Neuronal stem cell (in vitro differentiated cells): ENCODE data around the gene SNRNP200.

Experiments used
- DNase-seq: peaks from one replicate; pipeline ENCODE4 v3.0.0-alpha.2; 2013; ENCODE audit warnings: low spot score
- H2AFZ ChIP-seq: one replicate; pipeline ENCODE4 v1.6.1; 2013; ENCODE audit warnings: mild to moderate bottlenecking, low read length, inconsistent platforms
- H2AK5ac ChIP-seq: 2 replicates; pipeline ENCODE4 v1.6.1; 2013; ENCODE audit warnings: low read depth, mild to moderate bottlenecking, inconsistent platforms, low read length, moderate library complexity, mixed read lengths
- H2BK120ac ChIP-seq: 2 replicates; pipeline ENCODE4 v1.6.1; 2013; ENCODE audit warnings: low read depth, mild to moderate bottlenecking, inconsistent platforms, low read length, moderate library complexity, mixed read lengths
- H2BK12ac ChIP-seq: one replicate; pipeline ENCODE4 v1.6.1; 2013; ENCODE audit warnings: low read length, inconsistent platforms
- H2BK15ac ChIP-seq: 2 replicates; pipeline ENCODE4 v1.6.1; 2013; ENCODE audit warnings: mild to moderate bottlenecking, low read length, inconsistent platforms, mixed read lengths
- H2BK5ac ChIP-seq: one replicate; pipeline ENCODE4 v1.6.1; 2013; ENCODE audit warnings: inconsistent platforms, mild to moderate bottlenecking, low read length, moderate library complexity
- H3K14ac ChIP-seq: one replicate; pipeline ENCODE4 v1.6.1; 2013; ENCODE audit warnings: low read length, inconsistent platforms
- H3K18ac ChIP-seq: 2 replicates; pipeline ENCODE4 v1.6.1; 2013; ENCODE audit warnings: low read length, inconsistent platforms
- H3K23ac ChIP-seq: 2 replicates; pipeline ENCODE4 v1.6.1; 2013; ENCODE audit warnings: low read depth, mild to moderate bottlenecking, mixed read lengths, low read length, inconsistent platforms; ENCODE audit not compliant: poor library complexity
- H3K27ac ChIP-seq: replicated peaks from 3 replicates; pipeline ENCODE4 v1.5.1; 2013; ENCODE audit warnings: low read length, inconsistent platforms
- H3K27me3 ChIP-seq, 3 experiments: 2 replicates each; pipeline ENCODE4 v1.6.1; 2013; ENCODE audit warnings: low read length in 3 of 3, mild to moderate bottlenecking in 2 of 3, inconsistent platforms in 1 of 3, low read depth in 1 of 3, mixed read lengths in 1 of 3, moderate library complexity in 1 of 3; ENCODE audit not compliant: control insufficient read depth in 3 of 3, insufficient read depth in 3 of 3
- H3K36me3 ChIP-seq, 2 donors: replicated peaks in 1 of 2; 2 replicates each; pipeline ENCODE4 v1.6.1; 2013; ENCODE audit warnings: low read length in 2 of 2; ENCODE audit not compliant: control insufficient read depth in 2 of 2, insufficient read depth in 2 of 2
- H3K4ac ChIP-seq: 2 replicates; pipeline ENCODE4 v1.6.1; 2013; ENCODE audit warnings: inconsistent platforms, mild to moderate bottlenecking, low read length, moderate library complexity
- H3K4me1 ChIP-seq, 2 donors: 1 replicate in 1 of 2; 2 replicates in 1 of 2; pipeline ENCODE4 v1.6.1; 2013; ENCODE audit warnings: low read length in 2 of 2, low read depth in 1 of 2; ENCODE audit not compliant: control insufficient read depth in 2 of 2, insufficient read depth in 1 of 2
- H3K4me2 ChIP-seq: one replicate; pipeline ENCODE4 v1.6.1; 2013; ENCODE audit warnings: mild to moderate bottlenecking, low read length, inconsistent platforms; ENCODE audit not compliant: insufficient read depth, poor library complexity, severe bottlenecking
- H3K4me3 ChIP-seq, 2 donors: 2 replicates each; pipeline ENCODE4 v1.5.1; 2013; ENCODE audit warnings: low read length in 2 of 2, mild to moderate bottlenecking in 2 of 2, inconsistent platforms in 1 of 2, moderate library complexity in 1 of 2
- H3K79me1 ChIP-seq: one replicate; pipeline ENCODE4 v1.6.1; 2013; ENCODE audit warnings: low read depth, mild to moderate bottlenecking, inconsistent platforms, low read length, moderate library complexity
- H3K9ac ChIP-seq: one replicate; pipeline ENCODE4 v1.6.1; 2013; ENCODE audit warnings: mild to moderate bottlenecking, low read depth, low read length, inconsistent platforms; ENCODE audit not compliant: poor library complexity
- H3K9me3 ChIP-seq, 2 donors: replicated peaks in 1 of 2; 2 replicates each; pipeline versions ENCODE3 to v1.6.1; 2013; ENCODE audit warnings: low read length in 2 of 2, mild to moderate bottlenecking in 2 of 2, inconsistent platforms in 1 of 2, low read depth in 1 of 2, mixed read lengths in 1 of 2, moderate library complexity in 1 of 2; ENCODE audit not compliant: control insufficient read depth in 2 of 2, insufficient read depth in 1 of 2
- H4K8ac ChIP-seq: one replicate; pipeline ENCODE4 v1.6.1; 2013; ENCODE audit warnings: low read depth, mild to moderate bottlenecking, inconsistent platforms, low read length, moderate library complexity
- H4K91ac ChIP-seq: one replicate; pipeline ENCODE4 v1.6.1; 2013; ENCODE audit warnings: low read length, low read depth, mild to moderate bottlenecking, inconsistent platforms; ENCODE audit not compliant: poor library complexity
- WGBS, 2 donors: extraction: QIAGEN DNeasy Blood & Tissue Kit; methylation state at CpG; one replicate each; pipeline ENCODE4 v1.1.7; 2013; ENCODE audit warnings: missing lambda C conversion rate in 2 of 2, mixed read lengths in 1 of 2; ENCODE audit not compliant: insufficient read length in 2 of 2, insufficient replicate concordance in 1 of 2; ENCODE audit errors: extremely low coverage in 2 of 2; 5-methylcytosine and 5-hydroxymethylcytosine counted together

SNRNP200 gene

DNA sequence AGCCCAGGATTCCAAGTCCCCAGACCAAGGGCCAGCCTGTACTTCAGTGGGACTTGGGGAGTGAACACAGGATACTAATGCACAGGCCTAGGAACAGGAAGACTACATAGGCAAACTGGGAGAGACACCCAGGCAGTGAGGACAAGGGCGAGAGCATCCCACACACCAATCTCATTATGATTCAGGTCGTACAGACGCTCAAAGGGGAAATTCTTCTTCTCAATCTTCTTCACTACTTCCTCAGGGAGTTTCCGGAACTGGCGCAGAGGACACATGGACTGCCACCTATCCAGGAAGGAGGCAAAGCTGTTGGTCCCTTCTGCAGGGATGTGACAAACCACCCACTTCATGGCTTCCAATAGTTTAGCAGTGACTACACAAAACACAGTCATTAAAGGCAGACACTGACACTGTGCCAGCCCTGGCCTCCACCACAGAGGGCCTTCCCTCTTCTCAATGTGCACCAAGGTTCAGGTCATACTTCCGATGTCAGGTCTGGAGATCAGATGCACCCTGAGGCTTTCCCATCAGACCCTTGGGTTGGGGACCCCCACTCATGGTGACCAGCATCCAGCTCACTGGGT is 18.0 kb downstream of the SNRNP200 start:
- no peak for DNase-seq
- no CpG with 5 or more reads among the region's 6 CpGs for WGBS, 2 donors
- no peak overlapping the region for H2AFZ ChIP-seq
- no peak overlapping the region for H3K4me3 ChIP-seq
- no peaks in the 10 kb centered on the region for H3K4me1 ChIP-seq
- H3K4ac ChIP-seq = no peak overlapping the region
- H2BK5ac ChIP-seq = no peak overlapping the region
- H3K9ac ChIP-seq = no peak overlapping the region
- peaks cover 91 to 99% of the 10 kb centered on the region in 2 donors for H3K36me3 ChIP-seq
- H3K9me3 ChIP-seq = no peaks in the 10 kb centered on the region
- H3K4me2 ChIP-seq = no peak overlapping the region
- H2BK12ac ChIP-seq = no peak overlapping the region
- no peak overlapping the region for H2BK120ac ChIP-seq
- no peak overlapping the region for H3K23ac ChIP-seq
- no peak overlapping the region for H3K18ac ChIP-seq
- no peaks in the 10 kb centered on the region for H3K27me3 ChIP-seq
- H3K27ac ChIP-seq = no peak overlapping the region
- H2AK5ac ChIP-seq = no peak overlapping the region
- H3K14ac ChIP-seq = no peak overlapping the region
- no peak overlapping the region for H4K8ac ChIP-seq
- H2BK15ac ChIP-seq = no peak overlapping the region
- no peak overlapping the region for H4K91ac ChIP-seq
- H3K79me1 ChIP-seq = no peaks in the 10 kb centered on the region

DNA sequence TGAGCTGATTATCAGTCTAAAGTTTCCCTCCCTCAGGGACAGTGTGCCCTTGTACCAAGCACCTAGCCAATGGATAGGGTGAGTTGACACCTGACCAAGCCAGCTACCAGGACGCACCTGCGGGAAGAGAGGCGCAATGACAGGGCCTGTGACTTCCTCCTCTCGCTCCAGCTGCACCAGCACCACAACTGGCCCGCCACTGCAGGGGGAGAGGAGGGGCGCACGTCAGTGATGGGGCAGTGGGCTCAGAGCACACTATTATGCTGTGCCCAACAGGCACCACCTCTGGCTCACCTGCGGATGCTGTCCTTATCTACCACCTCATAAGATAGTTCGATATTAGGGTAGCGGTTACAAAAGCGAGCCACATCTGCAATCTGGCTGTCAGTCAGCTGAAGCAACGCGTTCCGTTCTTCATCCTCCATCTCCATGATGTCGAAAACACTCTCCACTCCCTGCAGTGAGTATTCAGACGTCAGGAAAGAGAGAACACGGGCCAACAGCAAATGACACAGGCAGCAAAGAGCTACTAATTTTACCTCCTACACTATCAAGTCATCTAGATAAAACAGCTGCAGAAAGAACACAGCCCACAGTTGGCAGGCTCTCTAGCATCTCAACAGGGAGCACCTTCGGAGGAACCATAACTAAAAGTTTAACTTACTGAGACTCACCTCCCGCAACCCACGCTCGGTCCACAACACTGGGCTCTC is 28.4 kb downstream of the SNRNP200 start:
- Histone ChIP-seq H2BK15ac (no peak overlapping the region), H3K27me3 (no peaks in the 10 kb centered on the region), H2BK120ac (no peak overlapping the region), H3K4me2 (no peak overlapping the region), H3K23ac (peak overlapping the region; percentile 82), H2AFZ (no peak overlapping the region), H3K4me1 (no peaks in the 10 kb centered on the region), H3K14ac (no peak overlapping the region), H4K8ac (peak overlapping the region; percentile 9), H2BK12ac (no peak overlapping the region), H3K4ac (no peak overlapping the region), H3K18ac (no peak overlapping the region), H3K27ac (no peak overlapping the region), H3K9me3 (no peaks in the 10 kb centered on the region), H3K4me3 (no peak overlapping the region), H4K91ac (no peak overlapping the region), H3K36me3 (peaks cover 58 to 95% of the 10 kb centered on the region in 2 donors), H3K9ac (no peak overlapping the region), H2BK5ac (peak overlapping the region; percentile 34), H2AK5ac (no peak overlapping the region), H3K79me1 (no peaks in the 10 kb centered on the region)
- no CpG with 5 or more reads among the region's 21 CpGs for WGBS, 2 donors
- DNase-seq = no peak

DNA sequence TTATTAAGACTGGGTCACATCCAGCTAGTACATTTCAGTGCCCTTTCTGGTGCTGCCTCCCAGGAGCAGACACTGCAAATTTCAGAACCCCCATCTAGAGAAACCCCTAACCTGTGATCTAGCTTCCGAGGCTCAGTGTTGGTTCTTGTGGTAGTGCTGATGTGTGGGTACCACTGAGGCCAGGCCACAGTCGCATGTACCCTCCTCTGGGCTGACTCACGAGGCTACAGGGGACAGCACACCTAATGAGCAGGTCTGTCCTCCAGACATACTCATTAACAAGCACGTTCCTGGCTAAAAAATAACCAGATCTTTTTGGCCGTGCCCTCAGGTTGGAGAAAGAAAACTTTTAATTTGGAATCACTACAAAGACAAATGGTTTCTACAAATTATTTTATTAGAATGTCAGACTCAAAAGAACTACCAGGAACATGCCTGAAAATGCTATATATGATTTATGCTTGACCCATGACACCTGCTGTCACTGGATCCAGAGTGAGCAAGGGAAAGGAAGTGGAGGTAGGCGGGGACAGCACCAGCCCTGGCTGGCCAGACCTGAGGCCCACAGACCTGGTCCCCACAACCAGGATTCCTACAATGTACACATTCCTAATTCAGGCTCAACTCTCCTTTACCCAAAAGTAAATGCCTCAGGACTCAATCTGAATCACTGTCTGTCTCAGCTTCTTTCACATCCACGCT is 30.8 kb downstream of the SNRNP200 start:
- H2AK5ac ChIP-seq = no peak overlapping the region
- no peak overlapping the region for H2AFZ ChIP-seq
- no peaks in the 10 kb centered on the region for H3K4me1 ChIP-seq
- H4K8ac ChIP-seq = no peak overlapping the region
- no peak overlapping the region for H3K27ac ChIP-seq
- H3K18ac ChIP-seq = no peak overlapping the region
- H2BK5ac ChIP-seq = no peak overlapping the region
- no CpG with 5 or more reads among the region's 7 CpGs for whole genome bisulfite sequencing, 2 donors
- no peak overlapping the region for H3K23ac ChIP-seq
- peaks cover 50 to 91% of the 10 kb centered on the region in 2 donors for H3K36me3 ChIP-seq
- H2BK120ac ChIP-seq = no peak overlapping the region
- H3K9me3 ChIP-seq = no peaks in the 10 kb centered on the region
- H3K4ac ChIP-seq = no peak overlapping the region
- H2BK15ac ChIP-seq = no peak overlapping the region
- peak overlapping the region; percentile 35 for H3K9ac ChIP-seq
- no peak overlapping the region for H3K14ac ChIP-seq
- H3K27me3 ChIP-seq = no peaks in the 10 kb centered on the region
- no peak for DNase-seq
- no peaks in the 10 kb centered on the region for H3K79me1 ChIP-seq
- H2BK12ac ChIP-seq = no peak overlapping the region
- no peak overlapping the region for H3K4me2 ChIP-seq
- H3K4me3 ChIP-seq = no peak overlapping the region
- H4K91ac ChIP-seq = no peak overlapping the region

DNA sequence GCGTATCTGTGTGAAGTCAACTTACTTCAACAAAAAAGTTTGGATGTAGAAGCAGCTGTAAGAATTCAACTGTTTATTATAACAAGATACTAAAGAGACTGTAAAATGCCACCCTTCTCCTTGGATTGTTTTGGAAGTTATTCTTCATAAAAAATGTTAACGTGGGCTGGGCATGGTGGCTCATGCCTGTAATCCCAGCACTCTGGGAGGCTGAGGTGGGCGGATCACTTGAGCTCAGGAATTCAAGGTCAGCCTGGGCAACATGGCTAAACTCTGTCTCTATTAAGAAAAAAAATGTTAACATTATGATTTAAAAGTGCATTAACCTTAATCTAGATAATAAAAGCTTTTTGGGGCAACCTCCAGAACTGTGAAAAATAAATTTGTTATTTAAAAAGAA is 31.6 kb downstream of the SNRNP200 start:
- H2AFZ ChIP-seq = no peak overlapping the region
- H3K27ac ChIP-seq = no peak overlapping the region
- H2BK5ac ChIP-seq = no peak overlapping the region
- no CpG with 5 or more reads among the region's 3 CpGs for WGBS, 2 donors
- H4K8ac ChIP-seq = no peak overlapping the region
- no peak overlapping the region for H2AK5ac ChIP-seq
- no peak overlapping the region for H3K23ac ChIP-seq
- H2BK12ac ChIP-seq = no peak overlapping the region
- H2BK120ac ChIP-seq = no peak overlapping the region
- no peaks in the 10 kb centered on the region for H3K9me3 ChIP-seq
- no peaks in the 10 kb centered on the region for H3K4me1 ChIP-seq
- peaks cover 49 to 91% of the 10 kb centered on the region in 2 donors for H3K36me3 ChIP-seq
- no peak overlapping the region for H4K91ac ChIP-seq
- H3K4me3 ChIP-seq = no peak overlapping the region
- DNase-seq = no peak
- H2BK15ac ChIP-seq = no peak overlapping the region
- H3K9ac ChIP-seq = no peak overlapping the region
- no peaks in the 10 kb centered on the region for H3K79me1 ChIP-seq
- H3K14ac ChIP-seq = no peak overlapping the region
- H3K18ac ChIP-seq = no peak overlapping the region
- no peak overlapping the region for H3K4me2 ChIP-seq
- H3K4ac ChIP-seq = no peak overlapping the region
- no peaks in the 10 kb centered on the region for H3K27me3 ChIP-seq
